Coronary artery (tissue), 2 donors: ENCODE measurements around the gene SPAG9.

ENCODE experiments used
- DNase-seq: peaks from one replicate; pipeline ENCODE4 v3.0.0-alpha.2; 2017; ENCODE audit warnings: low spot score
- H3K27ac ChIP-seq, 2 donors: fragments of 200-600 bp; sonication (generic); one replicate each; pipeline ENCODE4 v1.5.1; 2016 to 2019
- H3K4me3 ChIP-seq: fragments of 200-600 bp; sonication (generic); 2 replicates; pipeline ENCODE4 v1.5.1; 2016; ENCODE audit warnings: mild to moderate bottlenecking, moderate library complexity
- TF ChIP-seq, protein P1 (sequence below): fragments of 200-600 bp; sonication (generic); IDR thresholded peaks from one replicate; pipeline ENCODE4 v1.5.1; 2019; ENCODE audit warnings: antibody characterized with exemption

SPAG9 gene

DNA sequence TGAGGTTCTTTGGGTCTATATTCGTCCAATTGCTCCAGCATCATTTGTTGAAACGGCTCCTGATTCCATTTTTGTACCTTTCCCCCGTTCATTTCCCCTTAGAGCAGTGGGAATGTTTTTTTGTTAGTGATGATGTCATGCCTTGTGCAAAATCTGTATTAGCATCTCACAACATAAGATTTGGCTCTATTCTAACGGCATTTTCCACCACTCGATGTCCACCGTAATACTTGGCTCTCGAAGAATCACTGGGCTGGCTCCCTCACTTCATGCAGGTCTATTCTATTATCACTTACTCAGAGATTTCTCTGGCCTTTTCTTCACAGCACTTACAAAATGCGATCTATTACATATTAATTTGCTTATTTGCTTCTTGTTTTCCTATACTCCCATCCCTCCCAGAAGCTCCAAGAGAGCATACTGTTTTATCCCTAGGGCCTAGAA, 32.1 kb upstream of the SPAG9 start:
- no peak for DNase-seq
- TF ChIP-seq, protein P1, sequence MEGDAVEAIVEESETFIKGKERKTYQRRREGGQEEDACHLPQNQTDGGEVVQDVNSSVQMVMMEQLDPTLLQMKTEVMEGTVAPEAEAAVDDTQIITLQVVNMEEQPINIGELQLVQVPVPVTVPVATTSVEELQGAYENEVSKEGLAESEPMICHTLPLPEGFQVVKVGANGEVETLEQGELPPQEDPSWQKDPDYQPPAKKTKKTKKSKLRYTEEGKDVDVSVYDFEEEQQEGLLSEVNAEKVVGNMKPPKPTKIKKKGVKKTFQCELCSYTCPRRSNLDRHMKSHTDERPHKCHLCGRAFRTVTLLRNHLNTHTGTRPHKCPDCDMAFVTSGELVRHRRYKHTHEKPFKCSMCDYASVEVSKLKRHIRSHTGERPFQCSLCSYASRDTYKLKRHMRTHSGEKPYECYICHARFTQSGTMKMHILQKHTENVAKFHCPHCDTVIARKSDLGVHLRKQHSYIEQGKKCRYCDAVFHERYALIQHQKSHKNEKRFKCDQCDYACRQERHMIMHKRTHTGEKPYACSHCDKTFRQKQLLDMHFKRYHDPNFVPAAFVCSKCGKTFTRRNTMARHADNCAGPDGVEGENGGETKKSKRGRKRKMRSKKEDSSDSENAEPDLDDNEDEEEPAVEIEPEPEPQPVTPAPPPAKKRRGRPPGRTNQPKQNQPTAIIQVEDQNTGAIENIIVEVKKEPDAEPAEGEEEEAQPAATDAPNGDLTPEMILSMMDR: no peak
- peak overlapping the region; percentile 83 to 85 for H3K27ac ChIP-seq
- peak overlapping the region; percentile 62 for H3K4me3 ChIP-seq

DNA sequence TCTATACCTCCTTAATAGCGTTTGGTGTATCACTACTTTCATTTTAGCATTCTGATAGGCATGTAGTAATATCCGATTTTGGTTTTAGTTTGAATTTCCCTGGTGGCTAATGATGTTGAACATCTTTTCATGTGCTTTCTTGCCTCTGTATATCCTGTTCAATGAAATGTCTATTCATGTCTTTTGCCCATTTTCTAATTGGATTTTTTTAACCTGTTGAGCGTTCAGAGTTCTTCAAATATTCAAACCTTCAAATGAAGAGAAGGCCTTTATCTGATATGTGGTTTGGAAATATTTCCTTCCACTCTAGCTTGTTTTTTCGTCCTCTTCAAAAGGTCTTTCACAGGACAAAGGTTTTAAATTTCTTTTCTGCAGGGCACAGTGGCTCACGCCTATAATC, 30.3 kb upstream of the SPAG9 start:
- TF ChIP-seq, protein P1: no peak
- H3K4me3 ChIP-seq: no peak overlapping the region
- no peak for DNase-seq
- no peak overlapping the region for H3K27ac ChIP-seq

DNA sequence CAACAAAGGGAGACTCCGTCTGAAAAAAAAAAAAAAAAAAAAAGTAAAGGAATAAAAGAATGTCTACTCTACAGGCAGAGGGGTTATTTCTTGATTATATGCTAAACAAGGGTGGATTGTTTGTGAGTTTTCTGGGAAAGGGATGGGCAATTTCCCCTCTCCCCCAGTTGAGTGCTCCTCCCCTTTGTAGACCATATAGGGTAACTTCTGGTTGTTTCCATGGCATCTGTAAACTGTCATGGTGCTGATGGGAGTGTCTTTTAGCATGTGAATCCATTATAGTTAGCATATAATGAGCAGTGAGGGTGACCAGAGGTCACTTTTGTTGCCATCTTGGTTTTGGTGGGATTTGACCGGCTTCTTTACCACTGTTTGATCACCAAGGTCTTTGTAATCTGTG, 28.5 kb upstream of the SPAG9 start:
- TF ChIP-seq, protein P1: no peak
- H3K4me3 ChIP-seq: no peak overlapping the region
- no peak overlapping the region for H3K27ac ChIP-seq
- no peak for DNase-seq

DNA sequence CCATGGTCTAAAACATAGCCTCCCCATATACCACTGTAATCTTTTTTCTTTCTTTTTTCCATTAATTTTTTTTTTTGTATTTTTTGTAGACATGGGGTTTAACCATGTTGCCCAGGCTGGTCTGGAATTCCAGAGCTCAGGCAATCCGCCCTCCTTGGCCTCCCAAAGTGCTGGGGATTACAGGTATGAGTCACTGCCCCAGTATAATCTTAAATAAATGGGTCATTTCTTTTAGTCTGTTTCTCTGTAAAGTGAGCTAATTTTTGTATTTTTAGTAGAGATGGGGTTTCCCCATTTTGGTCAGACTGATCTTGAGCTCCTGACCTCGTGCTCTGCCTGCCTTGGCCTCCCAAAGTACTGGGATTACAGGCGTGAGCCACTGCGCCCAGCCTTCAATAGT, 27.0 kb upstream of the SPAG9 start:
- Histone ChIP-seq H3K4me3 (no peak overlapping the region), H3K27ac (no peak overlapping the region)
- TF ChIP-seq, protein P1: no peak
- no peak for DNase-seq

DNA sequence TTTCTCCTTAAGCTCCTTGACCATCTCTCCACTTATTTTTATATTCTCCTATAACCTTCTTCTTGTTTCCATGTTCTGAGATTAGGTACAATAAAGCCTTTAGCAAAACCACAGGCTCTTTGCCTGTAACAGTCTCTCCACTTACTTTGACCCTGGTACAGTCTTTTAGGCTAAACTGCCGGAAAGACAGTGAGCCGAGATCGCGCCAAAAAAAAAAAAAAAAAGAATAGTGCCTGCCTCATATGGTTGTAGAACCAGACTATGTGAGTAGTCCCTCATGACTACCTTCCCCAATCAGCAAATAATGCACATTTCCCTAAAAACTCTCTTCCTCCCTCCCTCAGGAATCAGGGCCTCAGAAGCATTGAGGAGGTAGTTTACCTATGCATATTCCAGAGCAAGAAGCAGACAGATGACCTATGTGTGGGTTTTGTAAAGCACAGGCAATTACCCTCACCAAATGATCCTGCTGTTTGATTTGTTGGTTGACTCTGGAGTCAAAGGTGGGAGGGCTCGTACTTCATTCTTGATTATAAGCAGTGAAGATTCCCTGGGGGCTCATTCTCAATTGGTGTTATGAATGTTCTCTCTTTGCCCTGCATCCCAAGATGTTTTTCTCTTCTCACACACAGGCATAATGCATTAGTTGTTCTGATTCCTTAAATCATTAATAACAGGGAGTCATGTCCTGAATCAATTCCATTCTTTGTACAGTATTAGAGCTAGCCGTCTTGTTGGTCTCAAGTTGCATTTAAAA, 23.8 kb upstream of the SPAG9 start:
- DNase-seq: no peak
- TF ChIP-seq, protein P1: no peak
- Histone ChIP-seq H3K4me3 (no peak overlapping the region), H3K27ac (no peak overlapping the region)

DNA sequence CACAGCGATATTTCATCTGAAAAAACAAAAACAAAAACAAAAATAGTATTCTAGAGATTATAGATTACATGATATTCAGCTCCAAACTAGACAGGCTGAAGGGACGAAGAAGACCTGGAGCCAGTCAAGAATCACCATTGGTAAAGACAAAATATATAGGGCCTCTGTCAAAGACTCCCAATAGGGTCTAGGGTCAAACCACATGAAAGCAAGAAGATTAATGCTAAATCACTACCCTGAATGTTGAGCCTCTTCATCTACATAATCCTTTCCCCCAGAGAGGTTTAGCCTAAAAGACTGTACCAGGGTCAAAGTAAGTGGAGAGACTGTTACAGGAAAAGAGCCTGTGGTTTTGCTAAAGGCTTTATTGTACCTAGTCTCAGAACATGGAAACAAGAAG, 21.9 kb upstream of the SPAG9 start:
- Histone ChIP-seq H3K27ac (no peak overlapping the region), H3K4me3 (no peak overlapping the region)
- TF ChIP-seq, protein P1: no peak
- no peak for DNase-seq

DNA sequence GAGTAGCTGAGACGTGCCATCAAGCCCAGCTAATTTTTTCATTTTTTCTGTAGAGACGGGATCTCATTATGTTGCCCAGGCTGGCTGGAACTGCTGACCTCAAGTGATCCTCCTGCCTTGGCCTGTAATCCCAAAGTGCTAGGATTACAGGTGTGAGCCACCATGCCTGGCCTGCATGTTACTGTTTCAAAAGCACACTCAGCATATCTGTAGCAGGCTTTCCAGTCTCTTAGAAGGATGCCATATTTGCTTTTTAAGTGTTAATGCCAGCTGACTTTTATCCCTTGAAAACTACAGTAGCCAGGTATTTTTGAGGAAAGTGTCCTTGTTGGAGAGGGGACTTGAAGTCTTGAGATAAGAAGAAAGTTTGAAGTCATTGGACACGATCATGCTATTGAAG, 15.3 kb upstream of the SPAG9 start:
- H3K27ac ChIP-seq: no peak overlapping the region
- H3K4me3 ChIP-seq: no peak overlapping the region
- TF ChIP-seq, protein P1: no peak
- DNase-seq: no peak
